ENCODE measurements around the gene ZMYM3. TPM values are rescaled to one million over a fixed set of nuclear protein-coding genes. Genes with fewer than 3 reads are reported as not detected.

The ZMYM3 gene
- total RNA-seq, 1 experiment from 2014 or later, result 32.9 TPM

DNA sequence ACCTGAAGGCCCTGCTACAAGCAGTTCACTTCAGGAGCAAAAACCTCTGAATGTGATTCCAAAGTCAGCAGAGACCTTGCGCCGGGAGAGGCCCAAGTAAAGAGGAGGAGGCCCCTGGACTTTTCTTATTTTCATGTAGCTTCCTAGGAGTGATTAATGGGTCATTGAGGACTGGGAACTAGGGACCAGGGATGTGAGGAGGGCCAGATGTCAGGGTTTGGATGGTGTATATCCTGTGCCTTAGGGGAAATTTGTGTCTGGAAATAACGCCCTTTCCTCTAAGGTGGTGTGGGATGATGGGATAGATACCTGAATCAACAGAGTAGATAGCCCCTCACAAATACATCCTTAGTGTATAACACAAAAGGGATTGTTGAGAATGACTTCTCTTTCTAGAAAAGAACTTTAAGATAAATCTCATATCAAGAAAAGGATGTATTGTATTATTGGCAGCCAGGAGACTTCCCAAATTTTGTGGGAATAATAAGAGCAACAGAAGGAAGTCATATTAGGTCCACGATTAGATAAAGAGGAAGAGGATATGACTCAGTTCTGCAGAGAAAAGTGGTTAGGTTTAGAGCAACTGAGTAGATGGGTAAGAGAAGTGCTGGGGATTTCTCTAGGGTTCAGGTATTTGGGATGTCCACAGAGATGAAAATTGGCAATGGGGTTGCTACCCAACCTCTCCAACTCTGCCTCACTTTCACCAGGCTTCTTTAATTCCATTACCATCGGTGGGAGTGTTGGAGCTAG lies 48.7 kb upstream of the ZMYM3 start:
- H3K9me3 ChIP-seq (ENCODE audit: control insufficient read depth in 1 of 2, insufficient read depth in 1 of 2, low read depth in 1 of 2, low read length in 2 of 2), result no peaks in the 10 kb centered on the region
- no peak overlapping the region for H3K27ac ChIP-seq (ENCODE audit: low read depth, low read length)
- ATAC-seq, result 0 out of 2 replicates have a peak, but pooled peaks have one; percentile 19
- H3K79me2 ChIP-seq (ENCODE audit: insufficient read depth, low read length), result no peaks in the 10 kb centered on the region
- BruUV-seq (replicated peaks), result no TSS peak
- H2AFZ ChIP-seq (ENCODE audit: low read depth, low read length, poor library complexity, severe bottlenecking), result no peak overlapping the region
- ChIA-PET POLR2A (no interaction called here), CTCF (no interaction called here), RAD21 (ENCODE audit: low non-redundant PET in 1 of 2, low total read pairs in 2 of 2, uncharacterized antibody in 2 of 2, unreplicated experiment in 2 of 2) (no interaction called here)
- H3K4me2 ChIP-seq (ENCODE audit: low read length), result no peak overlapping the region
- no peaks in the 10 kb centered on the region for H3K4me1 ChIP-seq (ENCODE audit: control insufficient read depth in 1 of 2, insufficient read depth in 2 of 2, low read length in 2 of 2)
- TF ChIP-seq YY1 (IDR thresholded peaks at IDR 0.05; ENCODE audit: extremely low read depth, insufficient replicate concordance, low read depth, low read length) (no peak), ZFX (IDR thresholded peaks at IDR 0.05) (no peak), RAD21 (IDR thresholded peaks at IDR 0.05; ENCODE audit: low read depth) (no peak), FOSL1 (IDR thresholded peaks at IDR 0.05; ENCODE audit: low read depth) (no peak), SP1 (IDR thresholded peaks at IDR 0.05; ENCODE audit: low read depth) (no peak), CEBPB (IDR thresholded peaks at IDR 0.05; ENCODE audit: low read depth) (no peak)
- TF ChIP-seq, protein P1, sequence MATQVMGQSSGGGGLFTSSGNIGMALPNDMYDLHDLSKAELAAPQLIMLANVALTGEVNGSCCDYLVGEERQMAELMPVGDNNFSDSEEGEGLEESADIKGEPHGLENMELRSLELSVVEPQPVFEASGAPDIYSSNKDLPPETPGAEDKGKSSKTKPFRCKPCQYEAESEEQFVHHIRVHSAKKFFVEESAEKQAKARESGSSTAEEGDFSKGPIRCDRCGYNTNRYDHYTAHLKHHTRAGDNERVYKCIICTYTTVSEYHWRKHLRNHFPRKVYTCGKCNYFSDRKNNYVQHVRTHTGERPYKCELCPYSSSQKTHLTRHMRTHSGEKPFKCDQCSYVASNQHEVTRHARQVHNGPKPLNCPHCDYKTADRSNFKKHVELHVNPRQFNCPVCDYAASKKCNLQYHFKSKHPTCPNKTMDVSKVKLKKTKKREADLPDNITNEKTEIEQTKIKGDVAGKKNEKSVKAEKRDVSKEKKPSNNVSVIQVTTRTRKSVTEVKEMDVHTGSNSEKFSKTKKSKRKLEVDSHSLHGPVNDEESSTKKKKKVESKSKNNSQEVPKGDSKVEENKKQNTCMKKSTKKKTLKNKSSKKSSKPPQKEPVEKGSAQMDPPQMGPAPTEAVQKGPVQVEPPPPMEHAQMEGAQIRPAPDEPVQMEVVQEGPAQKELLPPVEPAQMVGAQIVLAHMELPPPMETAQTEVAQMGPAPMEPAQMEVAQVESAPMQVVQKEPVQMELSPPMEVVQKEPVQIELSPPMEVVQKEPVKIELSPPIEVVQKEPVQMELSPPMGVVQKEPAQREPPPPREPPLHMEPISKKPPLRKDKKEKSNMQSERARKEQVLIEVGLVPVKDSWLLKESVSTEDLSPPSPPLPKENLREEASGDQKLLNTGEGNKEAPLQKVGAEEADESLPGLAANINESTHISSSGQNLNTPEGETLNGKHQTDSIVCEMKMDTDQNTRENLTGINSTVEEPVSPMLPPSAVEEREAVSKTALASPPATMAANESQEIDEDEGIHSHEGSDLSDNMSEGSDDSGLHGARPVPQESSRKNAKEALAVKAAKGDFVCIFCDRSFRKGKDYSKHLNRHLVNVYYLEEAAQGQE (IDR thresholded peaks at IDR 0.05; ENCODE audit: low read depth), result no peak
- TF ChIP-seq, protein P2, sequence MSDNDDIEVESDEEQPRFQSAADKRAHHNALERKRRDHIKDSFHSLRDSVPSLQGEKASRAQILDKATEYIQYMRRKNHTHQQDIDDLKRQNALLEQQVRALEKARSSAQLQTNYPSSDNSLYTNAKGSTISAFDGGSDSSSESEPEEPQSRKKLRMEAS (IDR thresholded peaks at IDR 0.05), result no peak
- H3K36me3 ChIP-seq (ENCODE audit: control insufficient read depth in 1 of 2, insufficient read depth in 2 of 2, low read length in 2 of 2), result peaks cover 4 to 9% of the 10 kb centered on the region in 2 experiments; a peak in 2 of 4 replicates
- intact Hi-C loops (cut with micrococcal nuclease), result no loop called here
- no peaks in the 10 kb centered on the region for H4K20me1 ChIP-seq (ENCODE audit: insufficient read depth)
- no peak overlapping the region for H3K9ac ChIP-seq (ENCODE audit: low read length)
- no peaks in the 10 kb centered on the region for H3K27me3 ChIP-seq (ENCODE audit: insufficient read depth, low read length)
- no peaks in the 10 kb centered on the region for H3K9me2 ChIP-seq (ENCODE audit: insufficient read depth)
- no peak for DNase-seq (ENCODE audit: low read depth, low spot score)
- H3K4me3 ChIP-seq (replicated peaks in 1 of 2; ENCODE audit: low read depth in 1 of 2, low read length in 2 of 2), result no peak overlapping the region

Data from HCT116 (cell line).